LNCAP (cell line): Measurements from ENCODE around the gene TMEM272.
A peak's percentile ranks its signal among the peaks of the same experiment; 100 is the strongest.

Experiments used
- TF ChIP-seq, protein P1 (sequence below): fragments of 450-650 bp; IDR thresholded peaks from 2 replicates; pipeline ENCODE4 v1.5.1; 2017; ENCODE audit warnings: mild to moderate bottlenecking

Gene TMEM272

DNA sequence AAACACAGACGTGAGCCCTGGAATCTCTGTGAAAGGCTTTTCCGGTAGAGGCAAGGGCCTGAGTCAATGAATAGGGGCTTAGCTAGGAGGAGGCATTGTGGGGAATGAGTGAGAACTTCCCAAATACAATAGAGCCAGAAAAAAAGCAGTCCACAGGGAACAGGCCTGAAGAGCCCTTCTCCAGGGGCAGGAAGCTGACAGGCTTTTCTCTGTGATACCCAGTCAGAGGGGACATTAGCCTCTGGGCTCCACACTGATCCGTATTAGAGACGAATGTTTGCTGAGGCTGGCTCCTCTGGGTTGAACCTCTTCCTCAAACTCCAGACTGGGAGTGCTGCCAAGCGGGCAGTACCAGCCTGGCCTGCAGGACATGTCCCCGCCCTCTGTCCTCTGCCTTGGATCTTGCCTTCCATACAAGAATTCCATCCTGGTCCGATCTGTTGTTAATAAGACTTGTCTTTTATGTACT, 43.3 kb downstream of the TMEM272 start:
- TF ChIP-seq, protein P1, sequence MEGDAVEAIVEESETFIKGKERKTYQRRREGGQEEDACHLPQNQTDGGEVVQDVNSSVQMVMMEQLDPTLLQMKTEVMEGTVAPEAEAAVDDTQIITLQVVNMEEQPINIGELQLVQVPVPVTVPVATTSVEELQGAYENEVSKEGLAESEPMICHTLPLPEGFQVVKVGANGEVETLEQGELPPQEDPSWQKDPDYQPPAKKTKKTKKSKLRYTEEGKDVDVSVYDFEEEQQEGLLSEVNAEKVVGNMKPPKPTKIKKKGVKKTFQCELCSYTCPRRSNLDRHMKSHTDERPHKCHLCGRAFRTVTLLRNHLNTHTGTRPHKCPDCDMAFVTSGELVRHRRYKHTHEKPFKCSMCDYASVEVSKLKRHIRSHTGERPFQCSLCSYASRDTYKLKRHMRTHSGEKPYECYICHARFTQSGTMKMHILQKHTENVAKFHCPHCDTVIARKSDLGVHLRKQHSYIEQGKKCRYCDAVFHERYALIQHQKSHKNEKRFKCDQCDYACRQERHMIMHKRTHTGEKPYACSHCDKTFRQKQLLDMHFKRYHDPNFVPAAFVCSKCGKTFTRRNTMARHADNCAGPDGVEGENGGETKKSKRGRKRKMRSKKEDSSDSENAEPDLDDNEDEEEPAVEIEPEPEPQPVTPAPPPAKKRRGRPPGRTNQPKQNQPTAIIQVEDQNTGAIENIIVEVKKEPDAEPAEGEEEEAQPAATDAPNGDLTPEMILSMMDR = no peak

DNA sequence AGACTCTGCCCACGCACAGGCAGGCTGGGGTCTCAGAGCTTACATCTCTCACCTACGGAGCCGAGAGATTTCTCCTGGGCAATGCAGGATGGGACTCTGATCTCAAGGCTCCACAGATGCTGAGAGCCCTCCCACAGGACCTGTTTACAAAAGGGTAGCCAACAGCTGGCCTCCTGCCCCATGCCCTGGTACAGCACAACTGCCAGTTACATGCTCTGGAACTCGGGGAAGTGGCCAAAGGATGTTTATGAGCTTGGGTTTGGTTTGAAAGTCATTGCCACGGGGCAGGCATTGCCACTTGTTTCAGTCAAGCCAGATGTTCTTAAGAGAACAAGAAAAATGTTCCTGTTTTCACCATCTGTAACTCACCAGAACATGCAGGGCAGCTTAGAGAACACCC, 44.5 kb downstream of the TMEM272 start:
- TF ChIP-seq, protein P1 = no peak

DNA sequence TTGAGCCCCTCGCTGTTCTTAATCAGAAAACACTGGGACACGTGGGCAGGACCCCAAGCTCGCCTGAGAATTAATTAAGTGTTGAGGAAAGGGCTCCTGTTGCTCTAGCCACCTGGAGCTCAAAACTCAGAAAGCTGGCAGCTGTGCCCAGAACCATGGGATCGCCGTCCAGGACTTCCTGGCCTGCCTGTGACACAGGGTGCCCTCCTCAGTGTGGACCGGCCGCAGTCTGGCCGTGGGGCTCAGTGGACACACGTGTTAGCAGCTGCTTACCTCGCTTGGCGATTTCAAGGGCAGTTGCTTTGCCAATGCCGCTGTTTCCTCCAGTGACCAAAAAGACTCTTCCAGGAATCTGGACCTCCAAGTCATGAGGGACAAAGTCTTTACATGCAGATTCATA, 45.7 kb downstream of the TMEM272 start:
- TF ChIP-seq, protein P1 = no peak

DNA sequence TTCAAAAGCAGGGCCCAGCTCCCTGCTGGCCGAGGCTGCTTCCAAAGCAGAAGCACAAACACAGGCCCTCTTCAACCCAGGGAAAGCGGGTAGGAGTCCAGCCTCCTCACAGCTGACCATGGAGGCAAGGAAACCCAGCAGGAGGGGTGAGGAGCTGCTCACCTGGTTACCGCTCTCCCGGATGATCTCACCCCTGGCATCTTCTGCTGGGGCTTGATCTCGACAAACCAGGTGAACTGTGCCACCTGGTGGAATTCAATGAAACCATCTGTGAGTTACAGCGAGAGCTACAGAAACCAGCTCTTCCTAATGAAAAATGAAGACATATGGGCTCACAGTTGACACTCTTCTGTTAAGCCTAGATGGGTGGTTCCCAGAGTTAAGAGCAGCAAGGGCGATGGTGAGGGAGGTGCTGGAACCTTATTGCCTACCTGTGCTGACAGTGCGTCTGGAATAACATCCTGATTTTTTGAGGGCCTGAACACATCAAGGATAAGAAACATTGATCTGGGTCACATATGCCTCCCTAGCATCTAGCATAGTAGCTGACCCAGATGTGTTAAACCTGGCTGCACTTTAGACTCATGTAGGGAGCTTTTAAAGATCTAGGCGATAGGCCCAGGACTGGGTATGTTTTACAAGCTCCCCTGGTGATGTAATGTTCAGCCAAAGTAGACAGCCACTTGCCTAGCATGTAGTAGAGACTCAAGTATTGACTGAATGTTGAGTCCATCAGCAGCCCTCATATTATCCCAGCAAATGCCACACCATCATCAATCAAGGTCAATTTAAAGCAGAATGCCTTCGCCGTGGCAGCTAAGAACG, 47.1 kb downstream of the TMEM272 start:
- TF ChIP-seq, protein P1 = peak; percentile 69

DNA sequence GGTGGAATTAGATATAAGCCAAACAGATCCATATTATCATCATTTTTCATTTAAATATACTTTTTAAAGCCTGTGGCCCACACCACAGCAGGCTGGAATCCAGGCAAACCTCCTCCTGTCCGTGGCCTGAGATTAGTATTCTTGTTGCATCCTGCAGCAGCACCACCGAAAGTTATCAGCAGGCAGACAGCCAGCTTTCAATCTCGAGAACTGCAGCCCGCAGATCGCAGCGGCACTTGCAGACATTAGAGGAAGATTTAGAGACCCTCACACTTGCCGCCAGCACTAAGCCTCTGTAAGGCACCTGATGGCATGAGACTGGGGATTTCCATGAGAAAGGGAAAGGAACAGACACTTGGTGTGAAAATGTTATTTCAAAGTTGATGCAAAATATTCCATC, 48.4 kb downstream of the TMEM272 start:
- TF ChIP-seq, protein P1 = no peak

DNA sequence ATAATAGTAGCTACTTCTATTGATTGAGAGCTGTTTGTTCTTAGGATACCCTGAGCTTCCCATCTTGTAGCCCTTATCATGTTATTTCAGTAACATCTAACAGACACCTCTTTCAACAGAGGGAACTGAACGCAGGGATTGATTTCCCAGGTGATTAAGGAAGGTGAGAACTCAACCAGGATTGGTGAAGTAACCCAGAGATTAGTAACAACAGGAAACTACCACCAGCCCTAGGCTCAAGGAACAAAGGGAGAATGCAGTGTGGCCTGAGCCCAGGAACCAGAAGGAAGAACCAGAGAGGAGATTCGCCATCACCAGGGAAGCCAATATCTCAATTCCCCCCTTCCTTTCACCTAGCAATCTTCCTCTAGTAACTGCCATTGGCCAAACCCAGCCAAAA, 49.6 kb downstream of the TMEM272 start:
- TF ChIP-seq, protein P1 = no peak

DNA sequence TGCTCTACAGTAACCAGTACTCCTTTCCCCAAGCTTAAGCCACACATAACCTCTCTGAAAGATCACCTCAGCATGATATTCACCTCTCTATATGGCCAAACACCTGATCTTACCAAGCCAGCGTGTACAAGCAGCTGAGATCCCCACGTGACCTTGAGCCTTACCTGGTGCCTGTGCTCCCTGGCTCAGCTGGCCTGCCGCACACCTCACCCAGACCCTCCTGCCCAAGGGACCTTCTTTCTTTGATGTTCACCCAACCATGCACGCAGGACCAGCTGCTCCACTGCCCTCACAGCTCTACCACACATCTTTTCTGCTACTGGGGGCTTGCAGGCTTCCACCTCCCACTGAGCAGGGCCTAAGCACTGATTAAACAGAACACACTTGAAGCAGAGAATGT, 50.0 kb downstream of the TMEM272 start:
- TF ChIP-seq, protein P1 = no peak
